ENCODE results near the gene ELOVL5.

DNA sequence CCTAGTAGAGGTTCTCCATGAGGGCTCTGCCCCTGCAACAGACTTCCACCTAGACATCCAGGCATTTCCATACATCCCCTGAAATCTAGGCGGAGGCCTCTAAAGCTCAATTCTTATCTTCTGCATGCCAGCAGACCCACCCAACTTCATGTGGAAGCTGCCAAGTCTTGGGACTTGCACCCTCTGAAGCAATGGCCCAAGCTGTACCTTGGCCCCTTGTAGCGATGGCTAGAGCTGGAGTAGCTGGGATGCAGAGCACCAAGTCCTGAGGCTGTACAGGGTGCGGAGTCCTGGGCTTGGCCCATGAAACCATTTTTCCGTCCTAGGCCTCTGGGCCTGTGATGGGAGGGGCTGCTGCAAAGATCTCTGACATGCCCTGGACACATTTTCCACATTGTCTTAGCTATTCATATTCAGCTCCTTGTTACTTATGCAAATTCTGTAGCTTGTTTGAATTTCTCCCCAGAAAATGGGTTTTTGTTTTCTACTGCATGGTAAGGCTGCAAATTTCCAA is 17.4 kb upstream of the ELOVL5 start:
- TF ChIP-seq, protein P1, sequence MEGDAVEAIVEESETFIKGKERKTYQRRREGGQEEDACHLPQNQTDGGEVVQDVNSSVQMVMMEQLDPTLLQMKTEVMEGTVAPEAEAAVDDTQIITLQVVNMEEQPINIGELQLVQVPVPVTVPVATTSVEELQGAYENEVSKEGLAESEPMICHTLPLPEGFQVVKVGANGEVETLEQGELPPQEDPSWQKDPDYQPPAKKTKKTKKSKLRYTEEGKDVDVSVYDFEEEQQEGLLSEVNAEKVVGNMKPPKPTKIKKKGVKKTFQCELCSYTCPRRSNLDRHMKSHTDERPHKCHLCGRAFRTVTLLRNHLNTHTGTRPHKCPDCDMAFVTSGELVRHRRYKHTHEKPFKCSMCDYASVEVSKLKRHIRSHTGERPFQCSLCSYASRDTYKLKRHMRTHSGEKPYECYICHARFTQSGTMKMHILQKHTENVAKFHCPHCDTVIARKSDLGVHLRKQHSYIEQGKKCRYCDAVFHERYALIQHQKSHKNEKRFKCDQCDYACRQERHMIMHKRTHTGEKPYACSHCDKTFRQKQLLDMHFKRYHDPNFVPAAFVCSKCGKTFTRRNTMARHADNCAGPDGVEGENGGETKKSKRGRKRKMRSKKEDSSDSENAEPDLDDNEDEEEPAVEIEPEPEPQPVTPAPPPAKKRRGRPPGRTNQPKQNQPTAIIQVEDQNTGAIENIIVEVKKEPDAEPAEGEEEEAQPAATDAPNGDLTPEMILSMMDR (IDR thresholded peaks at IDR 0.05): no peak
- TF ChIP-seq POLR2AphosphoS5 (IDR thresholded peaks at IDR 0.05): no peak
